Panc1 (cell line): ENCODE results near the gene KRT7. TPM values are rescaled to one million over a fixed set of nuclear protein-coding genes. Genes with fewer than 3 reads are reported as not detected.
A peak's percentile ranks its signal among the peaks of the same experiment; 100 is the strongest.

Source experiments
- ATAC-seq: fragments of 200-7000 bp; cut with Tn5 transposase; 2 replicates; pipeline ENCODE4 v1.9.1; 2020; ENCODE audit warnings: mild to moderate bottlenecking, moderate library complexity
- BruUV-seq: library from RNA; stranded (reverse); fragments of 400-500 nt; replicated peaks from 2 replicates; lab custom pipeline; 2021; lab: Mats Ljungman, UMichigan
- CTCF ChIA-PET: fragments of 300-600 bp; sonication (Branson Sonifier 250); formaldehyde crosslinking; loops from one replicate; lab custom pipeline; 2022; ENCODE audit warnings: antibody characterized with exemption; lab: Charles Lee
- POLR2A ChIA-PET: fragments of 300-600 bp; sonication (Branson Sonifier 250); formaldehyde crosslinking; loops from one replicate; lab custom pipeline; 2022; ENCODE audit warnings: antibody characterized with exemption; lab: Charles Lee
- DNase-seq: peaks from one replicate; pipeline ENCODE4 v3.0.0-alpha.2; 2010; ENCODE audit warnings: low read depth, low spot score
- H3K27ac ChIP-seq: 2 replicates; pipeline ENCODE4 v1.5.1; 2011; ENCODE audit warnings: mild to moderate bottlenecking, low read length, inconsistent platforms
- H3K27me3 ChIP-seq: fragments of 200-500 bp; sonication (Bioruptor generic); 2 replicates; pipeline ENCODE4 v1.6.0; 2014; ENCODE audit warnings: low read length, inconsistent platforms; ENCODE audit not compliant: control insufficient read depth, insufficient read depth
- H3K36me3 ChIP-seq: fragments of 200-500 bp; sonication (Bioruptor generic); 2 replicates; pipeline ENCODE4 v1.5.1; 2014; ENCODE audit warnings: inconsistent platforms, mild to moderate bottlenecking, low read length, moderate library complexity; ENCODE audit not compliant: control insufficient read depth, insufficient read depth
- H3K4me1 ChIP-seq: 2 replicates; pipeline ENCODE4 v1.5.1; 2011; ENCODE audit warnings: inconsistent platforms, mild to moderate bottlenecking, low read length, moderate library complexity; ENCODE audit not compliant: control insufficient read depth, insufficient read depth
- H3K4me3 ChIP-seq, 2 experiments: 2 replicates each; pipeline ENCODE4 v1.5.1; 2011 to 2012; ENCODE audit warnings: low read depth in 2 of 2, low read length in 2 of 2, mild to moderate bottlenecking in 2 of 2, inconsistent platforms in 1 of 2, moderate library complexity in 1 of 2
- H3K9me3 ChIP-seq: fragments of 200-500 bp; sonication (Bioruptor generic); 2 replicates; pipeline ENCODE4 v1.5.1; 2014; ENCODE audit warnings: low read depth, mild to moderate bottlenecking, inconsistent platforms, low read length, moderate library complexity; ENCODE audit not compliant: control insufficient read depth, insufficient read depth
- POLR2AphosphoS5 ChIP-seq: IDR thresholded peaks from 2 replicates; pipeline ENCODE4 v1.6.1; 2012; ENCODE audit warnings: mild to moderate bottlenecking, low read depth, low read length, moderate library complexity
- SIN3A ChIP-seq: IDR thresholded peaks from 2 replicates; pipeline ENCODE4 v1.6.1; 2012; ENCODE audit warnings: low read depth, mild to moderate bottlenecking, low read length, moderate library complexity, borderline replicate concordance; ENCODE audit not compliant: insufficient read depth
- TCF7L2 ChIP-seq: IDR thresholded peaks from 2 replicates; pipeline ENCODE4 v1.6.1; 2011; ENCODE audit warnings: mild to moderate bottlenecking, low read depth, low read length, inconsistent platforms
- in situ Hi-C: cut with HindIII; loops from 2 replicates; pipeline ENCODE4 v1.10.0; 2016; ENCODE audit warnings: low sequenced_read_pairs, low pct_unique_long_range_greater_than_20kb
- intact Hi-C: fragments of 100-400 bp; cut with micrococcal nuclease; formaldehyde crosslinking; loops from one replicate; pipeline ENCODE4 v1.10.0; 2022; ENCODE audit not compliant: unreplicated experiment
- total RNA-seq: library from RNA; stranded (reverse); gene quantifications from one replicate; pipeline ENCODE4 v1.2.1, GENCODE V29; 2021; ENCODE audit not compliant: unreplicated experiment
- TF ChIP-seq, protein P1 (sequence below): fragments of 450-650 bp; IDR thresholded peaks from 2 replicates; pipeline ENCODE4 v1.5.1; 2017; ENCODE audit warnings: mild to moderate bottlenecking
- TF ChIP-seq, protein P2 (sequence below), 2 experiments: IDR thresholded peaks; 2 replicates each; pipeline ENCODE4 v1.6.1; 2011 to 2012; ENCODE audit warnings: low read depth in 2 of 2, control low read depth in 1 of 2, low read length in 1 of 2, mild to moderate bottlenecking in 1 of 2, moderate library complexity in 1 of 2; ENCODE audit not compliant: insufficient read depth in 1 of 2

Gene KRT7
- total RNA-seq, 1 experiment from 2014 or later, result 16.8 TPM

- ChIA-PET CTCF (interaction anchor here (1.6 to 1.8 kb wide), 2 partner anchors 35 to 69 kb away, joined by 3 to 4 read pairs; no protein-coding TSS in a partner anchor), POLR2A (interaction anchor here (0.6 kb wide), 1 partner anchor 195 kb away, joined by 4 read pairs; no protein-coding TSS in a partner anchor)
- intact Hi-C loops, result no loop called here
- Histone ChIP-seq H3K36me3 (no peaks in the 10 kb centered on the region), H3K4me3 (no peak overlapping the region), H3K27me3 (no peaks in the 10 kb centered on the region), H3K27ac (peak overlapping the region; percentile 66; the same call in 1 of the 2 replicates), H3K4me1 (peaks cover 43% of the 10 kb centered on the region), H3K9me3 (no peaks in the 10 kb centered on the region)
- DNase-seq, result no peak
- TF ChIP-seq, protein P1, sequence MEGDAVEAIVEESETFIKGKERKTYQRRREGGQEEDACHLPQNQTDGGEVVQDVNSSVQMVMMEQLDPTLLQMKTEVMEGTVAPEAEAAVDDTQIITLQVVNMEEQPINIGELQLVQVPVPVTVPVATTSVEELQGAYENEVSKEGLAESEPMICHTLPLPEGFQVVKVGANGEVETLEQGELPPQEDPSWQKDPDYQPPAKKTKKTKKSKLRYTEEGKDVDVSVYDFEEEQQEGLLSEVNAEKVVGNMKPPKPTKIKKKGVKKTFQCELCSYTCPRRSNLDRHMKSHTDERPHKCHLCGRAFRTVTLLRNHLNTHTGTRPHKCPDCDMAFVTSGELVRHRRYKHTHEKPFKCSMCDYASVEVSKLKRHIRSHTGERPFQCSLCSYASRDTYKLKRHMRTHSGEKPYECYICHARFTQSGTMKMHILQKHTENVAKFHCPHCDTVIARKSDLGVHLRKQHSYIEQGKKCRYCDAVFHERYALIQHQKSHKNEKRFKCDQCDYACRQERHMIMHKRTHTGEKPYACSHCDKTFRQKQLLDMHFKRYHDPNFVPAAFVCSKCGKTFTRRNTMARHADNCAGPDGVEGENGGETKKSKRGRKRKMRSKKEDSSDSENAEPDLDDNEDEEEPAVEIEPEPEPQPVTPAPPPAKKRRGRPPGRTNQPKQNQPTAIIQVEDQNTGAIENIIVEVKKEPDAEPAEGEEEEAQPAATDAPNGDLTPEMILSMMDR, result no peak
- TF ChIP-seq TCF7L2, result no peak
- no peak for TF ChIP-seq SIN3A
- TF ChIP-seq, protein P2, sequence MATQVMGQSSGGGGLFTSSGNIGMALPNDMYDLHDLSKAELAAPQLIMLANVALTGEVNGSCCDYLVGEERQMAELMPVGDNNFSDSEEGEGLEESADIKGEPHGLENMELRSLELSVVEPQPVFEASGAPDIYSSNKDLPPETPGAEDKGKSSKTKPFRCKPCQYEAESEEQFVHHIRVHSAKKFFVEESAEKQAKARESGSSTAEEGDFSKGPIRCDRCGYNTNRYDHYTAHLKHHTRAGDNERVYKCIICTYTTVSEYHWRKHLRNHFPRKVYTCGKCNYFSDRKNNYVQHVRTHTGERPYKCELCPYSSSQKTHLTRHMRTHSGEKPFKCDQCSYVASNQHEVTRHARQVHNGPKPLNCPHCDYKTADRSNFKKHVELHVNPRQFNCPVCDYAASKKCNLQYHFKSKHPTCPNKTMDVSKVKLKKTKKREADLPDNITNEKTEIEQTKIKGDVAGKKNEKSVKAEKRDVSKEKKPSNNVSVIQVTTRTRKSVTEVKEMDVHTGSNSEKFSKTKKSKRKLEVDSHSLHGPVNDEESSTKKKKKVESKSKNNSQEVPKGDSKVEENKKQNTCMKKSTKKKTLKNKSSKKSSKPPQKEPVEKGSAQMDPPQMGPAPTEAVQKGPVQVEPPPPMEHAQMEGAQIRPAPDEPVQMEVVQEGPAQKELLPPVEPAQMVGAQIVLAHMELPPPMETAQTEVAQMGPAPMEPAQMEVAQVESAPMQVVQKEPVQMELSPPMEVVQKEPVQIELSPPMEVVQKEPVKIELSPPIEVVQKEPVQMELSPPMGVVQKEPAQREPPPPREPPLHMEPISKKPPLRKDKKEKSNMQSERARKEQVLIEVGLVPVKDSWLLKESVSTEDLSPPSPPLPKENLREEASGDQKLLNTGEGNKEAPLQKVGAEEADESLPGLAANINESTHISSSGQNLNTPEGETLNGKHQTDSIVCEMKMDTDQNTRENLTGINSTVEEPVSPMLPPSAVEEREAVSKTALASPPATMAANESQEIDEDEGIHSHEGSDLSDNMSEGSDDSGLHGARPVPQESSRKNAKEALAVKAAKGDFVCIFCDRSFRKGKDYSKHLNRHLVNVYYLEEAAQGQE (IDR thresholded peaks at IDR 0.05; ENCODE audit: insufficient read depth in 1 of 2, low read depth in 2 of 2, low read length in 1 of 2), result no peak
- TF ChIP-seq POLR2AphosphoS5, result no peak
- ATAC-seq, result no peak
- in situ Hi-C loops, result no loop called here
- BruUV-seq, result no TSS peak
These were observed 22.7 kb upstream of the KRT7 start for GRCh38 chr12:52210186-52210924.

DNA sequence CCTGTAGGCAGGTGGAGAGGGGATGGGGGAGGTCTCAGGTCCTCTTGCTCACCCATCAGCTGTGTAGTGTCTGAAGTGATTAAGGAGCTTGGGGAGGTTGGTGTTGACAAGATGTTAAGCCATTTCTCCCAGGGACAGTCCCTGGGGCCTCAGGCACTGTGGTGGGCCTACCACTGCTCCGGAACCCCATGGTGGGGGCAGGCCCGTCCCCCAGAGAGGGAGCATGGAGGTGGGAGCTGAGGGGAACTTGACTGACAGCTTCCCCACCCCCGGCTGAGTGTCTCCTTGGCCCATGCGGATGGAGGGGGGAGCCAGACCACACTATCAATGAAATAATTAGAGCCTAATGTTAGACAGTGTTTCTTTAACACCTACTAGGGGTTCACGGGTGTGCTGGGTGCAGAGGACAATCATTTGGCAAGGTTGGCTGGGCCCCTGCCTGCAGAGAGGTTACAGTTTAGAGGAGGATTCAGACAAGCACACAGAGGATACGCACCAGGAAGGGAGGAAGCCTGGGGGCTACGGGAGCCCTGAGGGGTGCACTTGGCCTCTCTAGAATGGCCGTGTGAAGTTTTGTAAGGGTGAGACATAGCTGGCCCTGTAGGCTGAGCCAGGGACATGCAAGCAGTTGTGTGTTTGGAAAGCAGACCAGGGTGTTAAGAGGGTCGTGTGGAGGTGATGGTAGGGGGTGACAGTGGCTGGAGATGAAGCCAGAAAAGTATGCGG, 22.0 kb upstream of the KRT7 start:
- intact Hi-C loops, result no loop called here

More for the DNA sequence above, 22.0 kb upstream of the KRT7 start:
- no peak for DNase-seq
- Histone ChIP-seq H3K27ac (peak overlapping the region; percentile 36; the same call in 1 of the 2 replicates), H3K4me1 (peaks cover 44% of the 10 kb centered on the region), H3K9me3 (no peaks in the 10 kb centered on the region), H3K27me3 (no peaks in the 10 kb centered on the region), H3K36me3 (no peaks in the 10 kb centered on the region), H3K4me3 (no peak overlapping the region)
- BruUV-seq, result no TSS peak
- POLR2A ChIA-PET, result interaction anchor here (0.6 kb wide), 1 partner anchor 196 kb away, joined by 4 read pairs; no protein-coding TSS in a partner anchor
- no peak for ATAC-seq
- in situ Hi-C loops, result no loop called here
- TF ChIP-seq TCF7L2 (no peak), SIN3A (no peak), POLR2AphosphoS5 (no peak)
- TF ChIP-seq, protein P2 (IDR thresholded peaks at IDR 0.05; ENCODE audit: insufficient read depth in 1 of 2, low read depth in 2 of 2, low read length in 1 of 2), result no peak
- TF ChIP-seq, protein P1, result no peak
- CTCF ChIA-PET, result interaction anchor here (1.6 to 1.8 kb wide), 2 partner anchors 36 to 68 kb away, joined by 3 to 4 read pairs; no protein-coding TSS in a partner anchor
